NCI-H748 treated with DMSO at 0.1 percent for 48 hours (cell line): ENCODE data around the gene ATE1.
"Not testable (repeated sequence)": the region's sequence is repeated elsewhere in the genome, so short reads cannot be mapped to it uniquely, and the experiment has no call there.

ENCODE experiments used
- DNase-seq: peaks from one replicate; lab custom pipeline; 2025; lab: John Stamatoyannopoulos, UW

Gene ATE1

DNA sequence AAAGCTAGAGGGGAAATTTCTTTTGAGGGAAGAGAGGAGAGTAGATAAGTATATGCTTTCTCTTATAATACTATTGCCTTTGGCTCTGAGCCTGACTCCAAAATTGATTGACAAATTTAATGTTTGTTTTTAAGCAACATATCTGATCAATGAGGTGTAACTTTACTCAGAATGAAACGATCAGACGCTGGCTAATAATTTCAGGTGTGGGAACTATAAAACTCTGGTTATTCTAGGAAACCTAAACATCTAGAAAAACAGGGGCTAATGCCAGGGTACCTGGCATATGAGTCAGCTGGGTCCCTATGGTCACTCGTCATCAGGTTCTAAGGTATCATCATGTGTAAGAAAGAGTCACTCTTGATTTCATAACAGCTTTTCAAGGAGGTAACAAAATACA, 139.7 kb downstream of the ATE1 start:
- no peak for DNase-seq

DNA sequence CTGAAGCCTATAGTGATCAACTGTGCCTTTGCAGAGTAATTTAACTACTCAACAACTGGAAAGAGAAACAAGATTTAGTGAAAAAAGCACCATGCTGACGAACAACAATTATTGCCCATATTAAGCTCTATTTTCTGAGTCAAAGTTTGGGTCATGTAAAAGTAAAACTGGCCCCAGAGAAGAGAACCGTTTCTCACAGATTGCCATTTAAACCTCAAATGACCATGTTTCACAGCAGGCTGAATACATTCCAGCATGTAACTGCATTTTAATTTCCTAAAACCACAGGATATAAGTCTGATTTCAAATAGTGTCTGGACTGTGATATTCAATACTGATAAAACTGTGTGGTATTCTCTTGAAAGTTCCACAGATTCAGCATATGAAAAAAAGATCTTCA, 140.7 kb downstream of the ATE1 start:
- no peak for DNase-seq

- DNase-seq, result no peak
Observed at GRCh38 chr10:121783782-121784372, 144.0 kb downstream of the ATE1 start.

GRCh38 chr10:121781101-121781500, 146.7 kb downstream of the ATE1 start:
- no peak for DNase-seq

DNA sequence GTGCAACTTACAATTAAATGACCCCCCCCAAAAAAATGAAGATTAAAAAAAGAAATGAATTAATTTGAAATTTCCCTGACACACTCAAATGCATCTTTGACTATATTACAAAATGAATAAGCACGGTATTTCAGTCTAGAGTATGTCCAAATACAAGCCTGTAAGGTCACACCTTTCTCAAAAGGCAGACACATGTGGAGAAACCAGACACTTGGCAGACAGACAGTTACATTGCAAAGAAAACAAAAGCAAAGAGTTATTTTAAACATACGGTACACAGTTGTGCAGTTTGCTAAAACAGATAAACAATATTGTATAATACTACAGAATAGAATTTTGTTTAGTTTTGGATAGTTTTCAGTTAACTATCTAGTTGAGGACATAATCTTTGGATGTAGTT, 153.0 kb downstream of the ATE1 start:
- DNase-seq, result no peak

DNA sequence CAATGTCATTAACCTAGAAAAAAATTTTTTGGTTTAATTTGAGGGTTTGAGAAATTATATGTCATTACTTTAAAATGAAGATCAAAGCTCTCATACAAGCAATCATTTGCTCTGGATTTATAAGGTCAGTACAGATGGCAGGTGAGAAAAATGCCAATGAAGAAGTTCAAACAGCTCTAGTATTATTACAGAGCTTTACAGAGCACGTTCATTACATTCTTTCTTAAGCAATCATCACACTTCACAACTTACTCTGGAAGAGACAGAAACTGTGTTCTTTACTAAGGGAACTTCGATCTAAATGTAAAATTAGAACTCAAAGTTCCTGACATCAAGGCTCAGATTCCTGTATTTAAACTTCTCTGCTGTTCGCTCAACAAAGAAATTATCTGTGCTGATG, 153.4 kb downstream of the ATE1 start:
- no peak for DNase-seq

- no peak for DNase-seq
Observed at GRCh38 chr10:121772884-121773283, 154.9 kb downstream of the ATE1 start.

DNA sequence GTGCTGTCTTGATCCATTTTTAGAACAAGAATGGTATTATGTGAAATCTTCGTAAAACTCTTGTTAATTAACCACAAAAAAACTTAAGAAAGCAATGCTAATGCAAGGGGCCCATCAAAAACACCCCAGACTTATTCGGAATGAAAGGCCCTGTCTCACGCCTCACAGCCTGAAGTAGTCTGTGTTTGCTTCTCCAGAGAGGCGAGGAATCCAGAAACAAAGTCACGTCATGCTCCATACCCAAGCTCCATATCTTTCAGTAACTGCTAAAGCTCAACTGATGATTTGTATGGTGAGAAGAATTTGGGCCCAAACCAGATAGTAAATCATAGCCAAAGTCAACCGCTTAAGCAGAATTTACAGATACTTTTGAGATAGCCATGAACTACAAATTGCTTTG, 155.4 kb downstream of the ATE1 start:
- no peak for DNase-seq

DNA sequence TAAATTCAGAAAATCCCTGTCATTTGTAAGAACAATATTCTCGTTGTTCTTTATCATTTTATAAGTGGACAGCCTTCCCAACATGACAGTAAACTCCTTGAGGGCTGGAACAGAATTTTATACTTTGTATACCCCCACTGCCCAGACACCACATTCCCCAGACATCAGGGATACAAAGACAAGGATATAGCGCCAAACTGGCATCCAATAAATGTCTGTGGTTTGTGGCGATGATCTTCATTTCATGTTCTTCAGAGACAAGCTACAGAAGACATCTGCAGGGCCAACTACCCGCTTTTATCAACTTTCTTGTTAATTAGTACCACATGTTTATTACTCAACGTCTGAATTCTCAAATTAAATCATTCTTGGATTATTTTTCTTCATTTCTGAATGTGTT, 155.9 kb downstream of the ATE1 start:
- no peak for DNase-seq

GRCh38 chr10:121766426-121766825, 161.4 kb downstream of the ATE1 start:
- no peak for DNase-seq

GRCh38 chr10:121765204-121765603, 162.6 kb downstream of the ATE1 start:
- no peak for DNase-seq

DNA sequence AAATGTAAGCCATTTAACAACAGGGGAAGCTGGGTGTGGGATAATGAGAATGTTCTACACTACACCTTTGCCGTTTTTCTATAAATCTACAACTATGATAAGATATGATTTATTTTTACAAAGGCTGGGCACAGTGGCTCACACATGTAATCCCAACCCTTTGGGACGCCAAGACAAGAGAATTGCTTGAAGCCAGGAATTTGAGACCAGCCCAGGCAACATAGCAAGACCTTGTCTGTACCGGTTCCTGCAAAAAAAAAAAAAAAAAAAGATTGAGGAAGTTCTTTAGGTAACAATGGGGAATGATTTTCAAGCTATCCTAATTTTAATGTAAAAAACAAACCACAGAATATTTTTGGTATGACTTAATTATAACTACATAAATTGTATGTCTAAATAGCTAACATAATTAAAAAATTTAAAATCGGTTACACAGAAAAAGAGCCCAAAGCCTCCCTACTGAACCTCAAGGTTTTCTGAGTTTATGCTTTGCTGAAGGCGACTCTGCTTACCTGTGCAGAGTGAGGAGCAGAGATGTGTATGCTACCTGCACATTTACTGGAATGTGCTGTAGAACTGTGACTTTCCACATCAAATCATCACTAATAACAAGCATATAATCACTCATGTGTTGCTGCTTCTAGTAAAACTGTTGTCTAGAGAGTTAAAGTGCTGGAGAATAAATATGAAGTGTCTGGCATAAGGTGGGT, 163.4 kb downstream of the ATE1 start:
- DNase-seq, result no peak

DNA sequence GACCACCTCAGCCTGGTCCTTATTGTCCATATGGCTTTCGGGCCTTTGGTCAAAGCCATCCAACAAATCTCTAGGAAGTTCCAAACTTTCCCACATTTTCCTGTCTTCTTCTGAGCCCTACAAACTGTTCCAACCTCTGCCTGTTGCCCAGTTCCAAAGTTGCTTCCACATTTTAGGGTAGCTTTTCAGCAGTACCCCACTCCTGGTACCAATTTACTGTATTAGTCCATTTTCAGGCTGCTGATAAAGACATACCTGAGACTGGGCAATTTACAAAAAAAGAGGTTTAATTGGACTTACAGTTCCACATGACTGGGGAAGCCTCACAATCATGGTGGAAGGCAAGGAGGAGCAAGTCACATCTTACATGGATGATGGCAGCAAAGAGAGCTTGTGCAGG, 170.6 kb downstream of the ATE1 start:
- DNase-seq, result not testable (repeated sequence)

GRCh38 chr10:121755496-121755895, 172.3 kb downstream of the ATE1 start:
- not testable (repeated sequence) for DNase-seq

- DNase-seq, result no peak
Observed at GRCh38 chr10:121754666-121755065, 173.2 kb downstream of the ATE1 start.

- no peak for DNase-seq
Observed at GRCh38 chr10:121753726-121754476, 173.9 kb downstream of the ATE1 start.

GRCh38 chr10:121751191-121751760, 176.6 kb downstream of the ATE1 start:
- DNase-seq, result no peak

DNA sequence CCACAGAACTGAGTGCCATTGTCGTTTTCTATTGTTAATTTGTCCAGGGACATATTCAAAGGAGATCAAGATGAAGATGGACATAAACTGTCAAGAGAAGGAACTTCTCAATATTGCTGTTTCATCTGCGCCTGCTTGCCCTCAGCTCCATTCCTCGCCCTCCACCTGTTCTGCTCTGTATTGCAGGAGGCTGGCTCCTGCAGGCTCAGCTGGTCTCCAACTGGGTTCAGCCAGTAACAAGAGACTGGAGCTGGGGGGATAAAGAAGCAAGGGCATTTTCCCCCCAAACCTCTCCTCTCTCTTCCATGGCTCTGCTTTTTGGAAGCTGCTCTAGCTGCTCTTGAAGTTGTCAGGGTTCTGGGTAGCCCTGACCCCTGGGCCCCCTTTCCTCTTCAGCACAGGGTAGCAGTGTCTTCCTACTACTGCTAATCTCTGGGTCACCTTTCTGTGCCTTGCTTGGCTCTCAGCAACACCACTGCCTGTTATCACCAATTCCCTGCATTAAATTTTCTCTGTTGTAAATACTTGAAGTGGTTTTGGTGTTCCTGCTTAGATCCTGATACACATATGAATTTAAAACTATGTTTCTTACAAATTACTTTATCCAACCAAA, 180.6 kb downstream of the ATE1 start:
- no peak for DNase-seq

DNA sequence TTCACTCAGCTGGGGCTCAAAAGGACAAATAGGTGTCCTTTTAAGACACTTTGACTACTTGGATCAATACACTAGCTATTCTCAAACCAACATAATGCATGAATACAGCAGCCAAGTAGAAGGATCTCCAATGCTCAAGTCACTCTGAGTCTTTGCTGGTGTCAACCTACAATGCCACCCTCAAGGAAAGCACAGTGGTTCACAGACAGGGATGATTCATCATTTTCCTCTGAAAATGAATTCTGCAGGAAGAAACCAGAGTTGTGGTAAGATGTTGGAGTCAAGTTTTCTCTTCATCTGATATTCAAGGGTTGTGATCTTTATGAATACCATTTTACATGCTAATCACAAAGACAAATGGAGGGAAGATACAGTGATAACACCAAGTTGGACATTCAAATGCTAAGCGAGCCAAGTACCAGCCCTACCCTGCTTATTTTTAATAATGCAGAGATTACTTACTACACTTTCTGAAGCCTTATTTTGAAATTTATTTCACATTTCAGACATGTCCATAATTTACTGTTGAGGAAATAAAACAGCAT, 186.5 kb downstream of the ATE1 start:
- DNase-seq, result no peak

DNA sequence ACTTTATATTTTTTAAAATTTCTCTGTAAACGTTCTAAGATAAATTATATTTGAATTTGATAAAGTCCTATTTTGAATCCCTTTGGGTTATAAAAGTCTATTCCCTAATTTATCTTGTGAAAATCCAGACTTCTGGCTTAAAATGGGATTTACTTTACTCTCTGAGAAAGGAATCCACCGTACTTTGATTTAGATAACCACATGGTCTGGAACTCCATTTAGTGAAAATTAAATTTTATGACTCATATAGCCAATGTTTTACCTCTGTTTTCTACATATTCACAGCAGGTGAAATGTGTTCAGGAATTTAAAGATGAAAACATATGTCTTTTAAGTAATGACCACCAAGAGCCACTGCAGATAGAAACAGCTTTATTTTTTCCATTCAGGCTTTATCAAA, 187.8 kb downstream of the ATE1 start:
- DNase-seq, result no peak

GRCh38 chr10:121739114-121739513, 188.7 kb downstream of the ATE1 start:
- DNase-seq, result no peak
